ENCODE results near the gene HIVEP3. TPM values are rescaled to one million over a fixed set of nuclear protein-coding genes. Genes with fewer than 3 reads are reported as not detected.

HIVEP3 gene
- total RNA-seq, 2 experiments from 2014 or later, result 19.4 to 21.3 TPM

DNA sequence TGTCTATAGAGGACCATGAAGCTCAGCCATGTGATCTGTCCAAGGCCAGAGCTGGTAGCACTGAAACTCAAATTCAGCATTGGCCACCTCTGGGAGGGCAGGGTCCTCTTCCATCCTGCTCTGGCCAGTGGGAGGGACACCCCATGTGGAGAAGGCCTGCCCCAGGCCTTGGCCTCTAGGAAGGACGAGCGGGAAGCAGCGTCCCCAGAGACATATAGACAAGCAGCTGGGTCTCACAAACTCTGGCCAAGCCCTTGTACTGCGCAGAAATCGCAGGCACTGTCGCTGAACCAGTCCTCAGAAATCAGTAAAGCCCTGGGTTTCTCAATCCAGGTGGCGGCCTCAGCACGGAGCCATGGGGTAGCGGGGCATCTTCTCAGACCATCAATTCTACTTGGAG, 180.7 kb downstream of the HIVEP3 start:
- Mint-ChIP-seq H3K27ac (peak overlapping the region; percentile 96), H3K9me3 (no peaks in the 10 kb centered on the region), H3K27me3 (no peaks in the 10 kb centered on the region), H3K4me1 (peaks cover 70% of the 10 kb centered on the region), H3K36me3 (no peaks in the 10 kb centered on the region), H3K4me3 (no peak overlapping the region)
- DNase-seq, result no peak

DNA sequence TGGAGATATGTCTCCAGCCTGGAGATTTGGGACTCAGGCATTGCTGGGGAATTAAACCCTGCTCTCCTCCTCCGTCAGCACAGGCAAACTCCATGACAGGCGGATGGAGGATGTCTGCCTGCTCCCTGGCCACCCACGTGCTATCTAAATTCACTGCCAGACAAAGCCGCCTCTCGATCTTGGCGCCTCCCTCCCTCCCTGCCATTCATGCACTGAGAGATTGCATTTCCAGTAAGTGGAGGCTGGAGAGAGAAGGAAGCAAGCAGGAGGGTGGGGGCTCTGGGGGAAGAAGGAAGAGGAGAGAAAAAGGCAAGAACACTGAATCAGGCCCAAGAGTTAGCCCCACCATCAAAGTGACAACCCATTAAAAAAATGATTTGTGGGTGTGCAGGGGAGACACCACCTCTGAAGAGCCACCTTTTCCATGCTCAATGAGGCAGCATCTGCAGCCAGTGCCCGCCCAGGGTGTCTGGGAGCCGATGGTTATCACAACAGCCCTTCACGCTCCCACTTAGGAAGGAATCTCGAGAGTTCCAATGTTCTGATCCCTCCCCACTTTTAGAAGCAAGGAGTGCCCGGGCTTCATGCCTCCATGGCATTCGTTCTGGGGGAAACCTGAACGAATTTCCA, 183.0 kb downstream of the HIVEP3 start:
- Mint-ChIP-seq H3K4me1 (peaks cover 48% of the 10 kb centered on the region), H3K27ac (no peak overlapping the region), H3K36me3 (no peaks in the 10 kb centered on the region), H3K9me3 (no peaks in the 10 kb centered on the region), H3K4me3 (no peak overlapping the region), H3K27me3 (no peaks in the 10 kb centered on the region)
- DNase-seq, result no peak

DNA sequence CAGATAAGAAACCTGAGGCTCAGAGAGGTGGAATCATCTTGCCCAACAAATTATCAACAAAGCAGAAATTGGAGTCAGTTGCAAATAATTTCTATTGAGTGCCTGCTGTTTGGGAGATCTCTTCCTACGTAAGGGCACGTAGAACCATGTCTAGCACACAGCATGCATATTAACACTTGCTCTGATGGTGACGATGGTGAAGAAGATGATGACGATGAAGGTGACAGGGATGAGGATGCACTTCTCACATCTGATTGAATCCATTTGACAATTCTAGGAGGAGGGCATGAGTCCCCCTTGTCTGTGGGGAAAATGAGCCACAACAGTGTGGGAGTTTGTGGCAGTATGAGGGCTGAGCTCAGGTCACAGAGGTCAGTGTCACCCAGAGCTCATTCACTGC, 183.6 kb downstream of the HIVEP3 start:
- Mint-ChIP-seq H3K4me1 (peaks cover 42% of the 10 kb centered on the region), H3K27me3 (no peaks in the 10 kb centered on the region), H3K36me3 (no peaks in the 10 kb centered on the region), H3K9me3 (no peaks in the 10 kb centered on the region), H3K27ac (no peak overlapping the region), H3K4me3 (no peak overlapping the region)
- DNase-seq, result no peak

DNA sequence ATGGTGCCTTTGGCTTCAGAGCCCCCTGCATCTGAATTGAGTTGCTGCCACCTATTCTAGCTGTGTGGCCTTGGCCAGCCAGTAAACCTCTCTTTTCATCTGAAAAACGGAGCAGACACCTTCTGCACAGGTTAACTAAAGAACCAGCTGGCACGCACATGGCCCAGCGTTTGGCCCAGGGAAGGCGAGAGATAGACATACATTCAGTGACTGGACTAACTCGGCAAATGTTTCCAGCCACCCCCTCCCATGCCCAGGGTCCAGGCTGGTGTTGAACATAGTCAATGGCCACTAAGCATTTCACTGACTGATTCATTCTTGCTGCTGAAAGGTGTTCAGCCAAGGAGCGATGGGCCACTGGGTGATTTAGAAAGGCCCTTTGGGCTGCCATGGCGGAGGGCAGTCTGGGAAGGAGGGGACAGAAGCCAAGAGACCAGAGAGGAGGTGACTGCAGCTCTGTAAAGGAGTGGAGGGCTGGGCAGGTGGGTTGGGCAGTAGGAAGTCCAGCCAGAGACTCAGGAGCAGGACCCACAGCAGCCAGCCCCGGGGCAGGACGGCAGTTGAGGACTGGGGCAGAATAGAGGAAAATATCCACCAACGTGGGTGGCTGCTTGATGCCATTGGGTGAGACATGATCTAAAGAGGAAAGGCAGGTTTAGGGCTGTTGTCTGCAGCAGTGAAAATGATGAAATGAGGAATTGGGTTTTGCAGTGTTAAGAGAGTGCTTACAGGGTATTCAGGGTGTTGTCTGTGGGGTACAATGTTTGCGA, 184.3 kb downstream of the HIVEP3 start:
- no peak for DNase-seq
- no peaks in the 10 kb centered on the region for H3K36me3 Mint-ChIP-seq
- H3K27me3 Mint-ChIP-seq, result no peaks in the 10 kb centered on the region
- H3K4me3 Mint-ChIP-seq, result no peak overlapping the region
- H3K27ac Mint-ChIP-seq, result no peak overlapping the region
- H3K9me3 Mint-ChIP-seq, result no peaks in the 10 kb centered on the region
- peaks cover 38% of the 10 kb centered on the region for H3K4me1 Mint-ChIP-seq

DNA sequence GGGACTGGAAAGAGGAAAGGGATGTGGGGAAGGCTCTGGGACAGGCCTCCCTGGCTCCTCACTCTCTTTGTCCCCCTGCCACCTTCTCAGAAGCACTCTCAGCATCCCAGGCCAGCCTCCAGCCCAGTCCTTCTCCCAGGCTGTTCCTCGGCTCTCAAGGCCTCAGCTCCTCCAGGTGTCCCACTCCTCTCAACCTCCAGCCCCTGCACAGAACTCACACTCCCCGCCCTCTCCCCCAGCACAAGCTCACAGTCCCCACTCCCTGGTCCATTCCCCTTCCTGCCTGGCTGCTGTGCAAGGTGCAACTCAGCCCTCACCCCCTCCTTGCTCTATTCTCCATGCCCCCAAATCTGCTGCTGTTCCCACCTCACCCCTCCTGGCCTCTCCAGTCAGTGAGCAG, 185.0 kb downstream of the HIVEP3 start:
- no peaks in the 10 kb centered on the region for H3K27me3 Mint-ChIP-seq
- H3K27ac Mint-ChIP-seq, result no peak overlapping the region
- H3K4me3 Mint-ChIP-seq, result no peak overlapping the region
- no peaks in the 10 kb centered on the region for H3K9me3 Mint-ChIP-seq
- peaks cover 38% of the 10 kb centered on the region for H3K4me1 Mint-ChIP-seq
- no peak for DNase-seq
- H3K36me3 Mint-ChIP-seq, result no peaks in the 10 kb centered on the region

DNA sequence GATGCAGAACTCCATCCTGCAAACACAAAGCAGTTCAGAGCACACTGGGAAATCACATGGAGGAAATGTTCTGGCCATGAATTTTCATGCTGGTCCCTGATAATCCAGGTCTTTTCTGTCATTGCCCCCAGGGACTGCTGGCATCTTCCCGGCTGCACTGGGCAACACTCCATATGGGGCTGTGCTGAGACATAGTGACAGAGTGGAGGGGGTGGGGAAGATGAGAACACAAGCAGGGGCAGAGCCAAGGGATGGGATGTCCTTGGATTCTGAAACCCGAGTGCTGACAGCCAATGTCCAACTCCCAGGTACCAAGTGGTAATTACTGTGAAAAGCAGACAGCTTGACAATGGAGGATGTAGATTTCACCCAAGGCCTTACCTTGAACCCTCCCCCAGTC, 185.7 kb downstream of the HIVEP3 start:
- Mint-ChIP-seq H3K4me1 (peaks cover 38% of the 10 kb centered on the region), H3K4me3 (no peak overlapping the region), H3K27ac (no peak overlapping the region), H3K9me3 (no peaks in the 10 kb centered on the region), H3K36me3 (no peaks in the 10 kb centered on the region), H3K27me3 (no peaks in the 10 kb centered on the region)
- DNase-seq, result no peak

DNA sequence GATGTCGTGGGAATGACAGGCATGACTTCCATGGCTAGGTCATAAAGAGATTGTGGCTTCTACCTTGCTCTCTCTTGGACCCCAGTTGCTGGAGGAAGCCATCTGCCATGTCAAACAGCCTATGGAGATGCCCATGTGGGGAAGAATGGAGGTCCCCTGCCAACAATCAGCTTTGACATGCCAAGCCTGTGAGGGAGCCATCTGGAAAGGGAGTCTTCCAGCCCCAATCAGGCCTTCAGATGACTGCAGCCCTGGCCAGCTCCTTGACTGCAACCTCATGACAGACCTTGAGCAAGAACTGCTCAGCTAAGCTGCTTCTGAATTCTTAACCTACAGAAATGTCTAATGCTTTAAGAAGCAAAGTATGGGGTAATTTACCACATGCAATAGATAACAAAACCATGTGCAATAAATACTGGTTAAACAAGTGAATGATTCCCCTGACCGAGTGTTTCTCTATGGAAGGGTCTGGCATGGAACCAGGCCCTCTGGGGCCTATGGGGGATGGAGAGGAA, 187.1 kb downstream of the HIVEP3 start:
- Mint-ChIP-seq H3K9me3 (no peaks in the 10 kb centered on the region), H3K4me3 (no peak overlapping the region), H3K4me1 (peaks cover 48% of the 10 kb centered on the region), H3K36me3 (no peaks in the 10 kb centered on the region), H3K27me3 (no peaks in the 10 kb centered on the region), H3K27ac (no peak overlapping the region)
- no peak for DNase-seq

DNA sequence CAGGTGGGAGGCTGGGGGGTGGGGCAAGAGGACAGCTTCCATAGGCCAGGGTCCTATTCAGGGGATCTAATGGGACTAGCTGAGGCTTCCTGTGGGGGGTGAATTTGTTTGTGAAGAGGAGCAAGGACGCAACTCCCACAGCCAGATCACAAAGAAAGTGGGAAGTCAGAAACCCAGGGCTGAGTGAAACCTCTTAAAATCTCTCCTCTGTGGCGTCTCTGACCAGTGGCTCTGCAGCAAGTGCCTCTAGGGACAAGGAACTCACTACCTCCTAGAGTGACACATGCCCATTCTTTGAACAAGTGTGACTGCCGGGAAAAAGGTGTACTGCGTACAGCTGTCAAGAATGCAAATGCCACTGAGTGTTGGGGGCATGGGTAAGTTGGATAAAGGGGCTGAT, 187.9 kb downstream of the HIVEP3 start:
- Mint-ChIP-seq H3K9me3 (no peaks in the 10 kb centered on the region), H3K27ac (no peak overlapping the region), H3K36me3 (no peaks in the 10 kb centered on the region), H3K27me3 (no peaks in the 10 kb centered on the region), H3K4me3 (no peak overlapping the region), H3K4me1 (peaks cover 53% of the 10 kb centered on the region)
- DNase-seq, result no peak

DNA sequence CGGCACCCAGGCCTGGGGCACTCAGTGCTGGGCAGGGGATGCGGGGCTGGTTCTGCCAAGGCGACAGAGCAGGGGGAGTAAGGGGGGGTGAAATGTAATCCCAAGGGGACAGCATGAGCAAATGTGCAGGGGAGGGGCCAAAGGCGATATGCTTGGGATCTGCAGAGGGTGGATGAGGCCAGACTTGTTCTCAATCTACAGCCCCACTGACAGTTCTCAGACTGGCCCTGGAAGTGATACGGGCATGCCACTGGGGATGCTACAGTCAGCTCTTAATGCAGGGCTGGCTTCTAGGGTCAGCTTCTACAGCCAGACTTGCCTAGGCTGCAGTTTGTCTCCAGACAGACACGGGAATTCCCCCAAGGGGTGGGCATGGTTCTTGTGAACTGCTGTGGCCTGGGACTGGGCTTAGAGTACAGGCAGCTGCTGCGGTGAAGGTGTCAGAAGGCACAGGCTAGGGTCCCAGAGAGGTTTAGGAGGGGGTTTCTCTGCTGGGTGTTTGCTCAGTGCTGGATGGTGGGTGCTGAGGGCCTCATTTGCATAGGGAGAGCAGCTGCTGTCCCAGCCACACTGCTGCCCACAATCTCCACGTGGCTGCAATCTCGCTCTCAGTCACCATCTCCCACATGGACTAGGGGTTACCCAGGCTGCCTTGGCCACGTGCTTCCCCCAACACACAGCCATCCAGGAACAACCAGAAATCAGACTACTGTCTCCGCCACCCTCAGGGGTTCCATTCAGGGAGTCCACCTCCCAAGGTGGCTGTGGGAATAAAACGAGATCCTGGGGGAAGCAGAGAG, 190.1 kb downstream of the HIVEP3 start:
- no peaks in the 10 kb centered on the region for H3K9me3 Mint-ChIP-seq
- peaks cover 40% of the 10 kb centered on the region for H3K4me1 Mint-ChIP-seq
- H3K27ac Mint-ChIP-seq, result peak overlapping the region; percentile 91
- no peaks in the 10 kb centered on the region for H3K27me3 Mint-ChIP-seq
- peak; percentile 81 for DNase-seq
- H3K36me3 Mint-ChIP-seq, result no peaks in the 10 kb centered on the region
- H3K4me3 Mint-ChIP-seq, result no peak overlapping the region

DNA sequence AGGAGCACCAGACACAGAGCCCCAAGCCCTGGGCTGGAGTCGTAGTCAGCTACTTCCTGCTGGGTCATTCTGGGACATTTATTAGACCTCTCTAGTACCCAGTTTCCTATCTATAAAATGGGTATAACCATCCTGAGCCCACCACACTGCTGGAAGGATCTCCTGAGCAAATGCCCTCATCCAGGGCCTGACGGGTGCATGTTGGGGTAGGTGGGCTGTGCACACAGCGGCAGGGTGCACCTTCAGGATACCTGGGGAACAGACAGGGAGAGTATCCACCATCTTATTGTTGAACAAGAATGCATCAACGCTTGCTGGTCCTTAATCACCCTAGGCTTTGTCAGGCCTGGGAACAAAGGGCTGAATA, 191.0 kb downstream of the HIVEP3 start:
- peaks cover 40% of the 10 kb centered on the region for H3K4me1 Mint-ChIP-seq
- peak overlapping the region; percentile 91 for H3K27ac Mint-ChIP-seq

DNA sequence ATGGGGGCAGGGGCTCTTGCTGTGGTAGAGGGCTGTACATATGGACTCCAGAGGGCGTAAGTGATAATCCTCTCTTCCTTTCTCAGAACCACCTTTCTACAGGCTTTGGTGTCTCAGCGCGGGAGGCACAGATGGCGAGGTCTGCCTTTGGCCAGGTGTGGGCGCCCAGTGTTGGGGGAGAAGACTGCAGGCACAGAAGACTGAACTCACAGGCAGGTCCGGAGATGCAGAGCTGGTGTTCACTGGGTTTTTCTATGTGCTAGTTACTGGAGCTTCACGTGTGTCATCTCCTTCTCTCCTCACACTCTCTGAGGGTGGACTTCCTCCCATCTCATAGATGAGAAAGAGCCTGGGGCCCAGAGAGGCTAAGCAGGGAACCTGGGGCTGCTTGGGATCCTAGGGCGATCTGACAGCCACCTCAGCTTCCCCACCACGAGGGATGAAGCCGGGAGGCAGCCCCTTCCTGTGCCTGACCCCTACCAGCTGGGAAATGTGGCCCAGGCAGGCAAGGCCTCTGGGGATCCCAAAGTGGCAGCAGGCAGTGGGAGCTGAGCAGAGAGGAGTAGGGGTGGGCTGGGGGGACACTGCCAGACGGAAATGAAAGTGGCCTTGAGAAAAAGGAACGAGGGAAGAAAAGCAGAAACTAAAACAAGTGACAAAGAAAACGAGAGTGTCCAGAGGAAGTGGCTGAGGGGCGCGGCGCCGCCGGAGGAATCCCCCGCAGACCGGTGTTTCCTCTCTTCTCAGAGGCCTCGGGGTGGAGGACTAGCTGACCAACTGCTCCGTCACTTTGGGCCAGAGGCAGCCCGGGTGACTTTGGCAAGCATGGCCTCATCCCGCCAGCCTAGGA, 191.6 kb downstream of the HIVEP3 start:
- no peaks in the 10 kb centered on the region for H3K27me3 Mint-ChIP-seq
- peak; percentile 42 for DNase-seq
- peak overlapping the region; percentile 59 for H3K4me3 Mint-ChIP-seq
- H3K4me1 Mint-ChIP-seq, result peaks cover 40% of the 10 kb centered on the region
- H3K9me3 Mint-ChIP-seq, result no peaks in the 10 kb centered on the region
- peak overlapping the region; percentile 91 for H3K27ac Mint-ChIP-seq
- no peaks in the 10 kb centered on the region for H3K36me3 Mint-ChIP-seq

More for the DNA sequence above, 191.0 kb downstream of the HIVEP3 start:
- no peaks in the 10 kb centered on the region for H3K36me3 Mint-ChIP-seq
- no peaks in the 10 kb centered on the region for H3K9me3 Mint-ChIP-seq
- H3K27me3 Mint-ChIP-seq, result no peaks in the 10 kb centered on the region
- no peak for DNase-seq
- H3K4me3 Mint-ChIP-seq, result no peak overlapping the region

DNA sequence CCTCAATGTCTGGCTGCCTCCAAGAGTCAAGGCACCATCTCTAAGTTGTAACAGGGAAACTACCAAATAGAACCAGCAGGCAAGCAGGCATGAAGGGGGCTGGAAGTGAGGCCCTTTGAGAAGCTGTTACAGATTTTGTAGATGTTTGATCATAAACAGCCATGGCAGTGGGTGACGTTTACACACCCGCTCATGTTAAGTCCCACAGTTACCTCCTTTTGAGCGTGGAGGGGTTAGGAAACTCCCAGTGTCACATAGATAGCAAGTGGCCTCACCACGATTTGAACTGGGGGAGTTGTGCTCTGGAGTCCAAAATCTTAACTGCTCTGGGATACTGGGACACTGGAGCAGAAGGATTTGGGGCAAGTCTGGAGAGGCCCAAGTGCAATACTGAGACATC, 192.4 kb downstream of the HIVEP3 start:
- H3K4me1 Mint-ChIP-seq, result peaks cover 41% of the 10 kb centered on the region
- no peaks in the 10 kb centered on the region for H3K36me3 Mint-ChIP-seq
- DNase-seq, result no peak
- no peaks in the 10 kb centered on the region for H3K9me3 Mint-ChIP-seq
- H3K27me3 Mint-ChIP-seq, result no peaks in the 10 kb centered on the region
- no peak overlapping the region for H3K4me3 Mint-ChIP-seq
- H3K27ac Mint-ChIP-seq, result peak overlapping the region; percentile 91

DNA sequence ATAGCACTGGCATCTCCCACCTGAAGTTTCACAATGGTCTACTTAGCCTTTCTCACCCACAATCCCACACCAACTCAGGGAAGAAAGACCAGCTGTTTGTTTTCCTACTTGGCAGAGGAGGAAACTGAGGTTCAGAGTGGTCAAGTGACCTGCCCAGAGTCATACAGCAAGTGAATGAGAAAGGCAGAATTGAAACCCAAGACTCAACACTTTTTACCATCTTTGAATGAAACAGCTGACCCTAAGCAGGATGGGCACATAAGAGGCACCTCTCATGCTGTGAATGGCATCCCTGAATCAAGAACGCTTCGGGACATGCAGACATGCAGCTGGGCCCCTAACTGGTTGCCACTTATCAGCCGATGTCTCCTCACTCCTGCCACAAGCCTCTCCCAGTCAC, 193.8 kb downstream of the HIVEP3 start:
- no peak overlapping the region for H3K27ac Mint-ChIP-seq
- no peaks in the 10 kb centered on the region for H3K9me3 Mint-ChIP-seq
- H3K36me3 Mint-ChIP-seq, result no peaks in the 10 kb centered on the region
- DNase-seq, result no peak
- no peak overlapping the region for H3K4me3 Mint-ChIP-seq
- no peaks in the 10 kb centered on the region for H3K27me3 Mint-ChIP-seq
- peaks cover 47% of the 10 kb centered on the region for H3K4me1 Mint-ChIP-seq

DNA sequence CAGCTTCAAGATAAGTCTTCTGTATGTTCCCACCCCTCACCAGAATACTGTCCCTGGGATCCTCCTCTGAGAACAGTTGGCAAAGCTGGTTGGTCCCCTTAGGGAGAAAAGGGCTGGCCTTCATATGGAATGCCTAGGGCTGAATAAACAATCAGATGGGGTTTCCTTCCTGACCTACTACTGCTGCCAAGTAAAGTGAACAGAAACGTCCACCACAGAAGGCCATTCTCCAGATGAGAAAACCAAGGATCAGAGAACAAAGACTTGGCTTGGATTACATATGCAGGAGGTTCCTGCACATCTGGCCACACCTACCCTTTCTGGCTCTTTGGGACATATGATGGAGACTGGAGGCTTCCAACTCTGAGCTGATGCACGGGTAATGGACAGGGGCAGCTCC, 194.5 kb downstream of the HIVEP3 start:
- no peaks in the 10 kb centered on the region for H3K9me3 Mint-ChIP-seq
- H3K27me3 Mint-ChIP-seq, result no peaks in the 10 kb centered on the region
- H3K4me1 Mint-ChIP-seq, result peaks cover 42% of the 10 kb centered on the region
- no peak for DNase-seq
- no peak overlapping the region for H3K4me3 Mint-ChIP-seq
- H3K36me3 Mint-ChIP-seq, result no peaks in the 10 kb centered on the region
- H3K27ac Mint-ChIP-seq, result no peak overlapping the region
